GM13976 (cell line): ENCODE measurements around the gene MAP2K3.

Source experiments
- DNase-seq: peaks from one replicate; pipeline ENCODE4 v3.0.0; 2012; ENCODE audit warnings: low spot score
- CTCF ChIP-seq: IDR thresholded peaks from 2 replicates; pipeline ENCODE4 v1.5.1; 2012; ENCODE audit warnings: borderline replicate concordance, mild to moderate bottlenecking; ENCODE audit not compliant: insufficient read depth; ENCODE audit errors: extremely low read depth, missing control alignments, control extremely low read depth
- in situ Hi-C: fragments of 300-500 bp; cut with MboI; formaldehyde crosslinking; loops from one replicate; pipeline ENCODE4 v1.12.0; 2022; ENCODE audit warnings: low sequenced_read_pairs, mixed read lengths, inconsistent platforms; ENCODE audit not compliant: unreplicated experiment

Gene MAP2K3

GRCh38 chr17:21298983-21299519, 14.5 kb downstream of the MAP2K3 start:
- in situ Hi-C loops, result loop anchor here (25.0 kb wide), 2 partner anchors 138 to 213 kb away; no protein-coding TSS in a partner anchor
- no peak for TF ChIP-seq CTCF
- peak; percentile 36 for DNase-seq

GRCh38 chr17:21299981-21300600, 15.6 kb downstream of the MAP2K3 start:
- in situ Hi-C loops, result loop anchor here (25.0 kb wide), 3 partner anchors 137 to 487 kb away; no protein-coding TSS in a partner anchor
- no peak for DNase-seq
- no peak for TF ChIP-seq CTCF

- in situ Hi-C loops, result loop anchor here (25.0 kb wide), 1 partner anchor 486 kb away; no protein-coding TSS in a partner anchor
- no peak for DNase-seq
- TF ChIP-seq CTCF, result no peak
Observed at GRCh38 chr17:21300601-21301571, 16.4 kb downstream of the MAP2K3 start.

GRCh38 chr17:21301593-21302550, 17.4 kb downstream of the MAP2K3 start:
- in situ Hi-C loops, result loop anchor here (25.0 kb wide), 1 partner anchor 485 kb away; no protein-coding TSS in a partner anchor
- peak; percentile 50 for DNase-seq
- TF ChIP-seq CTCF, result no peak

- DNase-seq, result peak; percentile 39
- in situ Hi-C loops, result loop anchor here (25.0 kb wide), 1 partner anchor 484 kb away; no protein-coding TSS in a partner anchor
- no peak for TF ChIP-seq CTCF
Observed at GRCh38 chr17:21302711-21303425, 18.4 kb downstream of the MAP2K3 start.
